Caco-2 (cell line): Measurements from ENCODE around the gene ARF4. TPM values are rescaled to one million over a fixed set of nuclear protein-coding genes. Genes with fewer than 3 reads are reported as not detected.

Source experiments
- BruUV-seq: library from RNA; stranded (reverse); fragments of 400-500 nt; replicated peaks from 2 replicates; lab custom pipeline; 2021; lab: Mats Ljungman, UMichigan
- CTCF ChIA-PET: fragments of 300-600 bp; sonication (Branson Sonifier 250); formaldehyde crosslinking; loops from one replicate; lab custom pipeline; 2022; ENCODE audit warnings: antibody characterized with exemption; lab: Charles Lee
- POLR2A ChIA-PET: fragments of 300-600 bp; sonication (Branson Sonifier 250); formaldehyde crosslinking; loops from one replicate; lab custom pipeline; 2022; ENCODE audit warnings: antibody characterized with exemption; lab: Charles Lee
- DNase-seq, 2 experiments: peaks; one replicate each; pipeline versions ENCODE4 v3.0.0 to v3.0.0-alpha.2; 2020 to 2022
- H3K27me3 ChIP-seq: replicated peaks from 2 replicates; pipeline ENCODE4 v1.6.0; 2011; ENCODE audit warnings: low read length; ENCODE audit not compliant: control insufficient read depth, insufficient read depth
- H3K36me3 ChIP-seq: 2 replicates; pipeline ENCODE4 v1.5.1; 2011; ENCODE audit warnings: low read length; ENCODE audit not compliant: control insufficient read depth, insufficient read depth
- H3K4me1 ChIP-seq: fragments of 250-450 bp; sonication (Bioruptor Pico); 2 replicates; pipeline ENCODE4 v1.5.1; 2020; ENCODE audit warnings: mild to moderate bottlenecking
- H3K4me3 ChIP-seq: 2 replicates; pipeline ENCODE4 v1.5.1; 2011; ENCODE audit warnings: low read depth, mild to moderate bottlenecking, control low read depth, low read length
- H3K9me3 ChIP-seq: fragments of 250-450 bp; sonication (Bioruptor Pico); 2 replicates; pipeline ENCODE4 v1.5.1; 2020; ENCODE audit warnings: mild to moderate bottlenecking, moderate library complexity
- H3K27ac Mint-ChIP-seq: one replicate; pipeline ENCODE4 v1.8.0; 2022; ENCODE audit warnings: mixed read lengths; ENCODE audit not compliant: unreplicated experiment
- H3K27me3 Mint-ChIP-seq: one replicate; pipeline ENCODE4 v1.8.0; 2022; ENCODE audit warnings: mixed read lengths; ENCODE audit not compliant: insufficient read depth, unreplicated experiment
- H3K36me3 Mint-ChIP-seq: one replicate; pipeline ENCODE4 v1.8.0; 2022; ENCODE audit warnings: mild to moderate bottlenecking, mixed read lengths; ENCODE audit not compliant: insufficient read depth, unreplicated experiment
- H3K4me1 Mint-ChIP-seq: one replicate; pipeline ENCODE4 v1.8.0; 2022; ENCODE audit warnings: low read depth, mixed read lengths; ENCODE audit not compliant: unreplicated experiment
- H3K4me3 Mint-ChIP-seq: one replicate; pipeline ENCODE4 v1.8.0; 2022; ENCODE audit warnings: mild to moderate bottlenecking, moderate library complexity, mixed read lengths; ENCODE audit not compliant: unreplicated experiment
- H3K9me3 Mint-ChIP-seq: one replicate; pipeline ENCODE4 v1.8.0; 2022; ENCODE audit warnings: mixed read lengths; ENCODE audit not compliant: unreplicated experiment
- intact Hi-C: fragments of 100-400 bp; cut with micrococcal nuclease; formaldehyde crosslinking; loops from one replicate; pipeline ENCODE4 v1.10.0; 2022; ENCODE audit not compliant: unreplicated experiment
- total RNA-seq: library from RNA; stranded (reverse); gene quantifications from 2 replicates; pipeline ENCODE4 v1.2.3, GENCODE V29; 2022
- TF ChIP-seq, protein P1 (sequence below), 2 experiments: fragments of 200-600 bp in 1 of 2; IDR thresholded peaks; 1 replicate in 1 of 2; 2 replicates in 1 of 2; pipeline versions ENCODE4 v1.5.1 to v1.8.0; 2011 to 2022; ENCODE audit warnings: antibody characterized with exemption in 1 of 2, control low read depth in 1 of 2, inconsistent platforms in 1 of 2, low read depth in 1 of 2, low read length in 1 of 2, mild to moderate bottlenecking in 1 of 2, moderate library complexity in 1 of 2; ENCODE audit not compliant: insufficient read depth in 1 of 2, severe bottlenecking in 1 of 2, unreplicated experiment in 1 of 2

Gene ARF4
- total RNA-seq, 1 experiment from 2014 or later = 194 TPM

DNA sequence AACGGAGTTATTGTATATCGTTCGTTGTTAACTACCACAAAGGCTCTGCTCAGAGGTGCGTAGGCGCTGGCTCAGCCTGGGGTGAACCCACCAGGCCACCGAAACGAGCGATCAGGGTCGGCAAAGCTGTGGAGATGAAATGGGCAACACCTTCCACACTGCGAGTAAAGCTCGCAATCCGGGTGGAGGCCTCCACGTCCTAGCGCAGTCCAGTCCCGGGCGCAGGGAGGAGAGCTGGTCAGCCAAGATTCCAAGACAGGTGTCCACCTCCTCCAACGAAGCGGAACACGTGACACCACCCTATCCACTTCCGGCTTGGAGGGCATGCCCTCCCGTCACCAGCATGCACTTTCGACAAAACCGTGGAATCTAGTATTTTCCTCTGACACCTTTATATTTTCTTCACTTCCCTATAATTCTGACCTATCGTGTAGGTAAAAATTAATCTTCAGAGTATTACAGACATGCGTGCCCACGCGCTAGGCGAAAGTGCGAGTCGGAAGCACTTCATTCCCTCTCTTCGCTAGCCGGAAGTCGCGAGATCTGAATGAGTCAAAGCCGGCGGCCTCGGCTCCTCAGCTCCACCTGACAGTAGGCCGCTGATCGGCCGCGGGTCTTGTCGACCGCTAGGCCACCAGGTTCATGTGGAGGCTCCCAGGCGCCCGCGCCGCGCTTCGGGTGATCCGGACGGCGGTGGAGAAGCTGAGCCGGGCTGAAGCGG is 41.2 kb downstream of the ARF4 start, which contains the start of gene PDE12:
Gene PDE12 (plus strand): TSS at position 537 of the 721 bp plus-strand sequence. CDS start 106 bp downstream, at position 643.
- H3K4me3 Mint-ChIP-seq = peak within 1 kb of the TSS; percentile 66
- BruUV-seq = no TSS peak
- intact Hi-C loops = loop anchor here (1.0 to 5.0 kb wide), 2 partner anchors 41 to 104 kb away; partner anchors contain the start of gene ARF4
- H3K36me3 Mint-ChIP-seq = peaks cover 38% of the 10 kb centered on the region
- peaks cover 4% of the 10 kb centered on the region; the same call in 1 of the 2 replicates for H3K4me1 ChIP-seq
- no peaks in the 10 kb centered on the region for H3K36me3 ChIP-seq
- H3K4me3 ChIP-seq = peak within 1 kb of the TSS; percentile 71
- no peaks in the 10 kb centered on the region for H3K27me3 Mint-ChIP-seq
- no peaks in the 10 kb centered on the region for H3K4me1 Mint-ChIP-seq
- TF ChIP-seq, protein P1, sequence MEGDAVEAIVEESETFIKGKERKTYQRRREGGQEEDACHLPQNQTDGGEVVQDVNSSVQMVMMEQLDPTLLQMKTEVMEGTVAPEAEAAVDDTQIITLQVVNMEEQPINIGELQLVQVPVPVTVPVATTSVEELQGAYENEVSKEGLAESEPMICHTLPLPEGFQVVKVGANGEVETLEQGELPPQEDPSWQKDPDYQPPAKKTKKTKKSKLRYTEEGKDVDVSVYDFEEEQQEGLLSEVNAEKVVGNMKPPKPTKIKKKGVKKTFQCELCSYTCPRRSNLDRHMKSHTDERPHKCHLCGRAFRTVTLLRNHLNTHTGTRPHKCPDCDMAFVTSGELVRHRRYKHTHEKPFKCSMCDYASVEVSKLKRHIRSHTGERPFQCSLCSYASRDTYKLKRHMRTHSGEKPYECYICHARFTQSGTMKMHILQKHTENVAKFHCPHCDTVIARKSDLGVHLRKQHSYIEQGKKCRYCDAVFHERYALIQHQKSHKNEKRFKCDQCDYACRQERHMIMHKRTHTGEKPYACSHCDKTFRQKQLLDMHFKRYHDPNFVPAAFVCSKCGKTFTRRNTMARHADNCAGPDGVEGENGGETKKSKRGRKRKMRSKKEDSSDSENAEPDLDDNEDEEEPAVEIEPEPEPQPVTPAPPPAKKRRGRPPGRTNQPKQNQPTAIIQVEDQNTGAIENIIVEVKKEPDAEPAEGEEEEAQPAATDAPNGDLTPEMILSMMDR (IDR thresholded peaks at IDR 0.05; ENCODE audit: insufficient read depth in 1 of 2, low read depth in 1 of 2, low read length in 1 of 2, severe bottlenecking in 1 of 2, unreplicated experiment in 1 of 2) = no peak
- H3K9me3 Mint-ChIP-seq = no peaks in the 10 kb centered on the region
- CTCF ChIA-PET = interaction anchor here (0.6 to 2.9 kb wide), 5 partner anchors 18 to 439 kb away, joined by 3 to 16 read pairs (median 4); partner anchors contain the start of gene ARF4
- H3K27ac Mint-ChIP-seq = peak within 1 kb of the TSS; percentile 89
- no peaks in the 10 kb centered on the region for H3K27me3 ChIP-seq
- no peaks in the 10 kb centered on the region for H3K9me3 ChIP-seq
- DNase-seq = peak; percentile 92 to 94
- POLR2A ChIA-PET = interaction anchor here (0.5 to 3.0 kb wide), 9 partner anchors 11 to 359 kb away, joined by 3 to 11 read pairs (median 3); partner anchors contain the start of genes ARF4 and DNAH12

DNA sequence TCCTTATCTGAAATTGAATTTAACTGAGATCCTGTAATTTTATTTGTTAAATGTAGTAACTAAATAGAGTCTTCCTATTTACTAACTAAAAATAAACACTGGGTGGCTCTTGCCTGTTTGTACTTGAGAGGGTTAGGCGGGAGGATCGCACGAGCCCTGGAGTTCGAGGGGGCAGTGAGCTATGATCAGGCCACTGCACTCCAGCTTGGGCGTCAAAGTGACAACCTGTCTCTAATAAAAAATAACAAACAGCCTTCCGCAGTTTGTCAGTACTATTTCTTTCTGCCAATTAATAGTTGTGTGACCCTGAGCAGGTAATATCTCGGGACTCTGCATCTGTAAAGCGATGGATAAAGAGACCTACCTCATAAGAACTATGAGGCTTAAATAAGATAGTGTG is 41.8 kb downstream of the ARF4 start:
- ChIA-PET CTCF (interaction anchor here (0.9 to 2.9 kb wide), 4 partner anchors 17 to 224 kb away, joined by 3 to 16 read pairs (median 4); partner anchors contain the start of gene ARF4), POLR2A (interaction anchor here (0.5 to 3.0 kb wide), 6 partner anchors 11 to 201 kb away, joined by 3 to 11 read pairs (median 4); partner anchors contain the start of genes ARF4 and DNAH12)
- peak in 1 of 2 experiments; percentile 24 for DNase-seq
- intact Hi-C loops = loop anchor here (5.0 kb wide), 1 partner anchor 103 kb away; no protein-coding TSS in a partner anchor
- no peaks in the 10 kb centered on the region for H3K4me1 Mint-ChIP-seq
- no peaks in the 10 kb centered on the region for H3K27me3 Mint-ChIP-seq
- TF ChIP-seq, protein P1 (IDR thresholded peaks at IDR 0.05; ENCODE audit: insufficient read depth in 1 of 2, low read depth in 1 of 2, low read length in 1 of 2, severe bottlenecking in 1 of 2, unreplicated experiment in 1 of 2) = no peak
- peak overlapping the region; percentile 89 for H3K27ac Mint-ChIP-seq
- H3K27me3 ChIP-seq = no peaks in the 10 kb centered on the region
- no peaks in the 10 kb centered on the region for H3K9me3 ChIP-seq
- H3K9me3 Mint-ChIP-seq = no peaks in the 10 kb centered on the region
- peak overlapping the region; percentile 71 for H3K4me3 ChIP-seq
- peaks cover 32% of the 10 kb centered on the region for H3K36me3 Mint-ChIP-seq
- no peaks in the 10 kb centered on the region for H3K36me3 ChIP-seq
- H3K4me3 Mint-ChIP-seq = peak overlapping the region; percentile 66
- BruUV-seq = TSS peak; percentile 96
- H3K4me1 ChIP-seq = peaks cover 4% of the 10 kb centered on the region; the same call in 1 of the 2 replicates

DNA sequence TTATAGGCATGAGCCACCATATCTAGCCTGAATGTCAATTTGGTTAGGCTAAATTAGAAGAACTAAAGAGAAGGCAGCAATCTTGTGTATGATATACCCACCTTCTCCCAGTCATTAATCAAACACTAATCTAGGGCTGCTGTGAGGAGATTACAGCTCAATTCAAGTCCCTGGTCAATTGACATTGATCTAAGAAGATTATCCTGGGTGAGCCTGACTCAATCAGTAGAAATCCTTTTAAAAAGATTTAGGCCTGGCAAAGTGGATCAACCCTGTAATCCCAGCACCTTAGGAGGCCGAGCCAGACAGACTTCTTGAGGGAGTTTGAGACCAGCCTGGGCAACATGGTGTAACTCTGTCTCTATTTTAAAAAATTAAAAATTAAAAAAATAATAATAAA is 50.5 kb downstream of the ARF4 start:
- H3K4me1 Mint-ChIP-seq = peaks cover 6% of the 10 kb centered on the region

More for the DNA sequence above, 50.5 kb downstream of the ARF4 start:
- Histone ChIP-seq H3K4me1 (peaks cover 9% of the 10 kb centered on the region; the same call in 1 of the 2 replicates), H3K36me3 (no peaks in the 10 kb centered on the region), H3K4me3 (no peak overlapping the region), H3K27me3 (no peaks in the 10 kb centered on the region), H3K9me3 (no peaks in the 10 kb centered on the region)
- intact Hi-C loops = loop anchor here (10.0 kb wide), 1 partner anchor 372 kb away; no protein-coding TSS in a partner anchor
- DNase-seq = no peak
- no peak overlapping the region for H3K27ac Mint-ChIP-seq
- TF ChIP-seq, protein P1 (IDR thresholded peaks at IDR 0.05; ENCODE audit: insufficient read depth in 1 of 2, low read depth in 1 of 2, low read length in 1 of 2, severe bottlenecking in 1 of 2, unreplicated experiment in 1 of 2) = no peak
- H3K27me3 Mint-ChIP-seq = no peaks in the 10 kb centered on the region
- H3K36me3 Mint-ChIP-seq = no peaks in the 10 kb centered on the region
- H3K4me3 Mint-ChIP-seq = no peak overlapping the region
- ChIA-PET POLR2A (no interaction called here), CTCF (no interaction called here)
- H3K9me3 Mint-ChIP-seq = no peaks in the 10 kb centered on the region
- no TSS peak for BruUV-seq
